ENCODE measurements around the gene HSPA12A. TPM values are rescaled to one million over a fixed set of nuclear protein-coding genes. Genes with fewer than 3 reads are reported as not detected.
A peak's percentile ranks its signal among the peaks of the same experiment; 100 is the strongest.

HSPA12A gene
- total and polyA plus RNA-seq, 2 donors (not counting 1 experiment from before 2014, with no cell fraction given), result 14.4 to 15.7 TPM

DNA sequence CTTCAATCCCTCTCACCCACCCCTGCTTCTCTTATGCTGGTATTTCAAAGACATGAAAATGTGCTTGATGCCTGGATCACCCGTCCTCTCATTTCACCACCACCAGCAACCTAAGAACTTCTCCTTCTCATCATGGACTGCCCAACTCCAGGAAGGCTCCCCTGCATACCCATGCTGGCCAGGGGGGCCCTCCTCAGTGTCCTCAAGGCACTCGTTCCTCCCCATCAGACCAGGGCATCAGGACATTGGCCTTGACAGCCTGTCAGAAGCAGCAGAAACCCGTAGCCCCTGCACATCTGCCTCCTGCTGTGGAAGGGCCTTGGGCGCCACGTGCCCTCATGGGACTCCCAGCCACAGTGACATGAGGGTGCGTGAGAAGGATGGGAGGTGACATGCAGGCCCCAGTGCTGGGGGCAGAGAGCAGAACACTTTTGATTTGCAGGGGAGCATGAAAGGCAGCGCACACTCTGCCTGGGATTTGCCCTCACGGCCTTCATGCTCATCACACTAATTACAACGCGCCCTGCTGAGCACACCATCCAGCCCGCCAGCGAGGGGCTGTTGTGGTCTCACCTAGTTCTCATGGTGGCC, 1.9 kb upstream of the HSPA12A start:
- no peak for TF ChIP-seq EZH2 (IDR thresholded peaks at IDR 0.05; ENCODE audit: low read length, missing control alignments)
- TF ChIP-seq, protein P1, sequence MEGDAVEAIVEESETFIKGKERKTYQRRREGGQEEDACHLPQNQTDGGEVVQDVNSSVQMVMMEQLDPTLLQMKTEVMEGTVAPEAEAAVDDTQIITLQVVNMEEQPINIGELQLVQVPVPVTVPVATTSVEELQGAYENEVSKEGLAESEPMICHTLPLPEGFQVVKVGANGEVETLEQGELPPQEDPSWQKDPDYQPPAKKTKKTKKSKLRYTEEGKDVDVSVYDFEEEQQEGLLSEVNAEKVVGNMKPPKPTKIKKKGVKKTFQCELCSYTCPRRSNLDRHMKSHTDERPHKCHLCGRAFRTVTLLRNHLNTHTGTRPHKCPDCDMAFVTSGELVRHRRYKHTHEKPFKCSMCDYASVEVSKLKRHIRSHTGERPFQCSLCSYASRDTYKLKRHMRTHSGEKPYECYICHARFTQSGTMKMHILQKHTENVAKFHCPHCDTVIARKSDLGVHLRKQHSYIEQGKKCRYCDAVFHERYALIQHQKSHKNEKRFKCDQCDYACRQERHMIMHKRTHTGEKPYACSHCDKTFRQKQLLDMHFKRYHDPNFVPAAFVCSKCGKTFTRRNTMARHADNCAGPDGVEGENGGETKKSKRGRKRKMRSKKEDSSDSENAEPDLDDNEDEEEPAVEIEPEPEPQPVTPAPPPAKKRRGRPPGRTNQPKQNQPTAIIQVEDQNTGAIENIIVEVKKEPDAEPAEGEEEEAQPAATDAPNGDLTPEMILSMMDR (conservative IDR thresholded peaks at IDR 0.05 in 1 of 2, IDR thresholded peaks at IDR 0.05 in 1 of 2; ENCODE audit: low read depth in 1 of 2, low read length in 2 of 2), result no peak
- no peak overlapping the region for H3K27ac ChIP-seq (ENCODE audit: insufficient read depth, low read length)
- H3K9ac ChIP-seq (ENCODE audit: insufficient read depth, low read length), result no peak overlapping the region
- H3K9me3 ChIP-seq (ENCODE audit: control insufficient read depth, insufficient read depth, low read depth, low read length), result no peaks in the 10 kb centered on the region
- H4K20me1 ChIP-seq (ENCODE audit: control insufficient read depth, extremely low read depth, insufficient read depth, low read length), result no peaks in the 10 kb centered on the region
- no peak for DNase-seq (ENCODE audit: low read depth in 2 of 2)
- no peaks in the 10 kb centered on the region for H3K36me3 ChIP-seq (ENCODE audit: control insufficient read depth, insufficient read depth, low read length)
- peaks cover 26% of the 10 kb centered on the region for H3K79me2 ChIP-seq (ENCODE audit: control insufficient read depth, insufficient read depth, low read length)
- no peaks in the 10 kb centered on the region for H3K27me3 ChIP-seq (ENCODE audit: control insufficient read depth, insufficient read depth, low read length)
- H3K4me3 ChIP-seq (replicated peaks in 1 of 4; ENCODE audit: control extremely low read depth in 1 of 4, insufficient read depth in 1 of 4, low read depth in 3 of 4, low read length in 4 of 4), result no peak overlapping the region
- no peak overlapping the region for H3K4me2 ChIP-seq (ENCODE audit: extremely low read depth, insufficient read depth, low read length)
- H2AFZ ChIP-seq (ENCODE audit: low read length), result no peak overlapping the region
- H3K4me1 ChIP-seq (ENCODE audit: control insufficient read depth, extremely low read depth, insufficient read depth, low read length), result peaks cover 7% of the 10 kb centered on the region

DNA sequence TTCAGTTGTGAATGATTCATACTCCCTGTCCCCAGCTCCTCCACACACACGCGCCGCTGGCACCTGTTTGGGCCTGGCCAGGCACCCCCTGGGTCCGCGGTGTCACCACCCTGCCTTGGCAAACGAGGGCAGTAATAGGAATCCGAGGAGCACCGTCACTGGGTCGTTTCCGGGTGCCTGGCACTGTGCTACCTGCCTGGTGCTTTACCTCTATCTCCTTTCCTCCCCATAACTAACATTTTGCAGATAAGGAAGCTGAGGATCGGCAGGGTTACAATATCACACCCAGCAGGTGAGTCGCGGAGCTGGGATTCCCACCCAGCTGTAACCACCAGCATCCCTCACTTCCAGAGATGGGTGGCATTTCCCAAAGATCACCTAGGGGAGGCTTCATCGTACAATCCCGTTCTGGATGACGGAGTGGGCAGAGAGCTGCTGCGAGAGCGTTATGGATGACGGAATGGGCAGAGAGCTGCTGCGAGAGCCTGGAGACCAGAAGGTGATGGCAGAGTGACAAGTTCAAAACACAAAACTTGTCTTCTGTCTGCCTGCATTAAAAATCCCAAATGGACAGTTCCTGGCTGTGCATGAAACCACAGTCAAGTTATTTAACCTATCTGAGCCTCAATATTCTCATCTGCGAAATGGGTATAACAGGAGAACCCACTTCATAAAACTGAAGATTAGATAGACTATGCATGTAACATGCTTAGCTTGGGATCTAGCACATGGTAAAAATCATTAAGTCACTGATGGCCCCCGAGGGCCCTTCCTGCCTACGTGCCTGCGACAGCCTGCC, 1.1 kb upstream of the HSPA12A start:
- H3K4me3 ChIP-seq (replicated peaks in 1 of 4; ENCODE audit: control extremely low read depth in 1 of 4, insufficient read depth in 1 of 4, low read depth in 3 of 4, low read length in 4 of 4), result peak overlapping the region in 2 of 4 experiments; percentile 2 to 66
- no peaks in the 10 kb centered on the region for H3K27me3 ChIP-seq (ENCODE audit: control insufficient read depth, insufficient read depth, low read length)
- peak overlapping the region; percentile 86 for H3K4me2 ChIP-seq (ENCODE audit: extremely low read depth, insufficient read depth, low read length)
- H3K9me3 ChIP-seq (ENCODE audit: control insufficient read depth, insufficient read depth, low read depth, low read length), result no peaks in the 10 kb centered on the region
- no peak for TF ChIP-seq EZH2 (IDR thresholded peaks at IDR 0.05; ENCODE audit: low read length, missing control alignments)
- TF ChIP-seq, protein P1 (conservative IDR thresholded peaks at IDR 0.05 in 1 of 2, IDR thresholded peaks at IDR 0.05 in 1 of 2; ENCODE audit: low read depth in 1 of 2, low read length in 2 of 2), result no peak
- no peaks in the 10 kb centered on the region for H4K20me1 ChIP-seq (ENCODE audit: control insufficient read depth, extremely low read depth, insufficient read depth, low read length)
- no peaks in the 10 kb centered on the region for H3K36me3 ChIP-seq (ENCODE audit: control insufficient read depth, insufficient read depth, low read length)
- no peak overlapping the region for H3K27ac ChIP-seq (ENCODE audit: insufficient read depth, low read length)
- no peak for DNase-seq (ENCODE audit: low read depth in 2 of 2)
- no peak overlapping the region for H3K9ac ChIP-seq (ENCODE audit: insufficient read depth, low read length)
- peaks cover 7% of the 10 kb centered on the region for H3K4me1 ChIP-seq (ENCODE audit: control insufficient read depth, extremely low read depth, insufficient read depth, low read length)
- H3K79me2 ChIP-seq (ENCODE audit: control insufficient read depth, insufficient read depth, low read length), result peaks cover 33% of the 10 kb centered on the region
- H2AFZ ChIP-seq (ENCODE audit: low read length), result no peak overlapping the region

Measured in fibroblast of lung (primary cell).